K562 (cell line): ENCODE measurements around the gene MAPK8IP2. TPM values are rescaled to one million over a fixed set of nuclear protein-coding genes. Genes with fewer than 3 reads are reported as not detected.

Source experiments
- HOXB6 ChIP-seq: fragments of 250-450 bp; sonication (Bioruptor Pico); IDR thresholded peaks from 2 replicates; pipeline ENCODE4 v1.5.1; 2022; ENCODE audit warnings: mild to moderate bottlenecking, borderline replicate concordance
- MBD1 ChIP-seq: fragments of 250-450 bp; sonication (Bioruptor Pico); IDR thresholded peaks from 2 replicates; pipeline ENCODE4 v1.8.0; 2022; ENCODE audit warnings: inconsistent platforms
- NR3C1 ChIP-seq: sonication (generic); formaldehyde crosslinking; IDR thresholded peaks from 2 replicates; pipeline ENCODE4 v1.8.1; 2022; ENCODE audit warnings: missing genetic modification reagents
- PREB ChIP-seq: sonication (generic); formaldehyde crosslinking; IDR thresholded peaks from 2 replicates; pipeline ENCODE4 v1.8.1; 2023; ENCODE audit warnings: mild to moderate bottlenecking, missing genetic modification reagents
- ZBTB1 ChIP-seq: sonication (generic); formaldehyde crosslinking; IDR thresholded peaks from 2 replicates; pipeline ENCODE4 v1.8.1; 2023; ENCODE audit warnings: missing genetic modification reagents, low read depth, mild to moderate bottlenecking, borderline replicate concordance
- ZC3H8 ChIP-seq: fragments of 450-650 bp; IDR thresholded peaks from 2 replicates; pipeline ENCODE4 v1.6.1; 2017
- ZFX ChIP-seq: sonication (generic); formaldehyde crosslinking; IDR thresholded peaks from 2 replicates; pipeline ENCODE4 v1.8.0; 2022; ENCODE audit warnings: mild to moderate bottlenecking, missing genetic modification reagents, moderate library complexity
- polyA plus RNA-seq, 8 experiments: library from polyadenylated mRNA; depleted of rRNA in 4 of 8; stranded (reverse) in 5 of 8; unstranded in 3 of 8; fragments of >200 nt; fragmentation: Nextera tagmentation in 2 of 8; fragmentation: Illumina TruSeq in 1 of 8; extraction: Ambion mirVana in 2 of 8; extraction: Trizol in 1 of 8; gene quantifications; 2 replicates each; pipeline versions ENCODE4 v1.2.1 to v1.2.3, GENCODE V29; 2011 to 2014; ENCODE audit warnings: inconsistent platforms in 1 of 8, missing spikeins in 1 of 8
- total RNA-seq, 7 experiments: library from RNA; depleted of rRNA in 6 of 7; stranded (reverse); fragments of >200 nt in 6 of 7; fragmentation: Illumina TruSeq in 2 of 7; extraction: Trizol in 2 of 7; gene quantifications; 2 replicates each; pipeline versions ENCODE4 v1.2.1 to v1.2.3, GENCODE V29; 2011 to 2021; ENCODE audit warnings: low replicate concordance in 1 of 7
- TF ChIP-seq, protein P1 (sequence below), 2 experiments: fragments of 450-650 bp; IDR thresholded peaks; 2 replicates each; pipeline ENCODE4 v1.6.1; 2016; ENCODE audit warnings: mild to moderate bottlenecking in 2 of 2, borderline replicate concordance in 1 of 2, low read depth in 1 of 2, moderate library complexity in 1 of 2
- TF ChIP-seq, protein P2 (sequence below): fragments of 250-450 bp; sonication (Bioruptor Pico); IDR thresholded peaks from 2 replicates; pipeline ENCODE4 v1.5.0; 2021; ENCODE audit warnings: mild to moderate bottlenecking, borderline replicate concordance
- TF ChIP-seq, protein P3 (sequence below): fragments of 150-350 bp; conservative IDR thresholded peaks from 2 replicates; pipeline ENCODE4 v1.6.1; 2014; ENCODE audit warnings: low read length

The MAPK8IP2 gene
- total and polyA plus RNA-seq, 9 of the 15 experiments (the other 6 are each of a cell fraction or from before 2014, with no cell fraction given): 0.01 to 0.47 (median 0.07) TPM; not detected in 2

DNA sequence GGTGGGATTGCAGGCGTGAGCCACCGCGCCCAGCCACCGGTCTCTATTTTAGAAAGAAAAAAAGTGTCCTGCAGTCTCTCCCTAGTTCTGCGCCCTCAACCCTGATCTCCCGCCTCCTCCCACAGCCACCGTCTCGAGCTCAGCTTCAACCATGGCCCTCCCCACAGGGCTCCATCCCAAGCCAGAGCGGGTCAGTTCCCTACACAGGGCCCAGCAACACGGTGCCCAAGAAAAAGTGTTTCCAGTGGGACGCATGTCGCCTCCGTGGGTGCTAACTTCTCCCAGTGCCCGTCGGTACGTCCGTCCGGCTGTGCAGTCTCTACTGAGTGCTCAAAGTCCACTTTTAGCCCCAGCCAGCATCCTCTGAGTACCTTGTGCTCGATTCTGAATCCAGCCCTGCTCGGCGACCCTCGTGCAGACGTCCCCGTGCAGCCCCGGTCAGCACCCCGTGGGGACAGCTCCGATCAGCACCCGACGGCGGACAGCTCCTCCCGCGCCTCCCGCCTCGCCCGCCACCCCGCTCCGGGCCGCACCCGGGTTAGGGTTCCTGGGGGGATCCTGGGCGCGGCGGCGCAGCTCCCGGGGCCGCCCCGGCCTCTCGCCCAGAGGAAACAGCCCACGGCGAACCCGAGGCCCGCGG, 657 bp upstream of the MAPK8IP2 start (continued):
- TF ChIP-seq, protein P1, sequence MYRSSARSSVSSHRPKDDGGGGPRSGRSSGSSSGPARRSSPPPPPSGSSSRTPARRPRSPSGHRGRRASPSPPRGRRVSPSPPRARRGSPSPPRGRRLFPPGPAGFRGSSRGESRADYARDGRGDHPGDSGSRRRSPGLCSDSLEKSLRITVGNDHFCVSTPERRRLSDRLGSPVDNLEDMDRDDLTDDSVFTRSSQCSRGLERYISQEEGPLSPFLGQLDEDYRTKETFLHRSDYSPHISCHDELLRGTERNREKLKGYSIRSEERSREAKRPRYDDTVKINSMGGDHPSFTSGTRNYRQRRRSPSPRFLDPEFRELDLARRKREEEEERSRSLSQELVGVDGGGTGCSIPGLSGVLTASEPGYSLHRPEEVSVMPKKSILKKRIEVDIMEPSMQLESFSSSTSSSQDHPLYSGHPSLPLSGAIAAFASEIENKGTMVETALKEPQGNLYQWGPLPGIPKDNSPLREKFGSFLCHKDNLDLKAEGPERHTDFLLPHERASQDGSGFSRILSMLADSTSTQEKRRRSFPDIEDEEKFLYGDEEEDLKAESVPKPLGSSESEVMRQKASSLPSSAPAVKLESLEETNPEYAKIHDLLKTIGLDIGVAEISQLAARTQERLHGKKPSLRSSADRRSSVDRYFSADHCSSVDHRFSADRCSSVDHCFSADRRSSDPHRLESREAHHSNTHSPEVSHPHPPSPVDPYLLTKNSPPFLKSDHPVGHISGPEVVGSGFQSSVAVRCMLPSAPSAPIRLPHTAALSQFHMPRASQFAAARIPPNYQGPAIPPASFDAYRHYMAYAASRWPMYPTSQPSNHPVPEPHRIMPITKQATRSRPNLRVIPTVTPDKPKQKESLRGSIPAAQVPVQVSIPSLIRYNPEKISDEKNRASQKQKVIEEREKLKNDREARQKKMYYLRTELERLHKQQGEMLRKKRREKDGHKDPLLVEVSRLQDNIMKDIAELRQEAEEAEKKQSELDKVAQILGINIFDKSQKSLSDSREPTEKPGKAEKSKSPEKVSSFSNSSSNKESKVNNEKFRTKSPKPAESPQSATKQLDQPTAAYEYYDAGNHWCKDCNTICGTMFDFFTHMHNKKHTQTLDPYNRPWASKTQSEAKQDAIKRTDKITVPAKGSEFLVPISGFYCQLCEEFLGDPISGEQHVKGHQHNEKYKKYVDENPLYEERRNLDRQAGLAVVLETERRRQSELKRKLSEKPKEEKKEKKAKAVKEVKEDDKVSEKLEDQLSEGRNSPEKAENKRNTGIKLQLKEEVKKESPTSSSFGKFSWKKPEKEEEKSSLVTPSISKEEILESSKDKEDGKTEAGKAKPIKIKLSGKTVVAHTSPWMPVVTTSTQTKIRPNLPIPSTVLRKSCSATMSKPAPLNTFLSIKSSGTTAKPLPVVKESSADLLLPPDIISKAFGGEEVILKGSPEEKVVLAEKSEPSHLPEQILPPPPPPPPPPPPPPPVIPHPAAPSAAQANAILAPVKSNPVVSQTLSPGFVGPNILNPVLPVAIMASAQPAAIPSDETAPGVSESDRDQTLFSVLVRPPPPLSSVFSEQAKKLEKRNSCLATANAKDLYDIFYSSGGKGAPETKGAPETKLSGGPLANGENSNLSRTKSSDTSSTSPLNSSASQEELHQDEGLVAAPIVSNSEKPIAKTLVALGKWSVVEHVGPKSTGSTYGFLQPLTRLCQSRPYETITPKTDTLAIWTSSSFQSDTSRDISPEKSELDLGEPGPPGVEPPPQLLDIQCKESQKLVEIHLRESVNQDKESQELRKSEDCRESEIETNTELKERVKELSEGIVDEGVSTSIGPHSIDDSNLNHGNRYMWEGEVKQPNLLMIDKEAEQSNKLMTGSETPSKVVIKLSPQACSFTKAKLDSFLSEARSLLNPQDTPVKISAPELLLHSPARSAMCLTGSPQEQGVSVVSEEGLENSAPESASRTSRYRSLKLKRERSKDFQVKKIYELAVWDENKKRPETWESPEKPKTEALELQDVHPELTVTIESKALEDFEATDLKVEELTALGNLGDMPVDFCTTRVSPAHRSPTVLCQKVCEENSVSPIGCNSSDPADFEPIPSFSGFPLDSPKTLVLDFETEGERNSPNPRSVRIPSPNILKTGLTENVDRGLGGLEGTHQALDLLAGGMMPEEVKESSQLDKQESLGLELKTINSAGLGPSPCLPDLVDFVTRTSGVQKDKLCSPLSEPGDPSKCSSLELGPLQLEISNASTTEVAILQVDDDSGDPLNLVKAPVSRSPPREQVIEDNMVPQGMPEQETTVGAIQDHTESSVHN (IDR thresholded peaks at IDR 0.05; ENCODE audit: borderline replicate concordance in 1 of 2, low read depth in 1 of 2): no peak
- TF ChIP-seq NR3C1 (CRISPR knock-in tag): peak; percentile 99
- TF ChIP-seq ZBTB1 (CRISPR knock-in tag): peak; percentile 91
- no peak for TF ChIP-seq HOXB6 (CRISPR knock-in tag)
- TF ChIP-seq, protein P2, sequence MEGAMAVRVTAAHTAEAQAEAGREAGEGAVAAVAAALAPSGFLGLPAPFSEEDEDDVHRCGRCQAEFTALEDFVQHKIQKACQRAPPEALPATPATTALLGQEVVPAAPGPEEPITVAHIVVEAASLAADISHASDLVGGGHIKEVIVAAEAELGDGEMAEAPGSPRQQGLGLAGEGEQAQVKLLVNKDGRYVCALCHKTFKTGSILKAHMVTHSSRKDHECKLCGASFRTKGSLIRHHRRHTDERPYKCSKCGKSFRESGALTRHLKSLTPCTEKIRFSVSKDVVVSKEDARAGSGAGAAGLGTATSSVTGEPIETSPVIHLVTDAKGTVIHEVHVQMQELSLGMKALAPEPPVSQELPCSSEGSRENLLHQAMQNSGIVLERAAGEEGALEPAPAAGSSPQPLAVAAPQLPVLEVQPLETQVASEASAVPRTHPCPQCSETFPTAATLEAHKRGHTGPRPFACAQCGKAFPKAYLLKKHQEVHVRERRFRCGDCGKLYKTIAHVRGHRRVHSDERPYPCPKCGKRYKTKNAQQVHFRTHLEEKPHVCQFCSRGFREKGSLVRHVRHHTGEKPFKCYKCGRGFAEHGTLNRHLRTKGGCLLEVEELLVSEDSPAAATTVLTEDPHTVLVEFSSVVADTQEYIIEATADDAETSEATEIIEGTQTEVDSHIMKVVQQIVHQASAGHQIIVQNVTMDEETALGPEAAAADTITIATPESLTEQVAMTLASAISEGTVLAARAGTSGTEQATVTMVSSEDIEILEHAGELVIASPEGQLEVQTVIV (CRISPR knock-in tag): no peak
- TF ChIP-seq MBD1: no peak
- no peak for TF ChIP-seq ZC3H8
- TF ChIP-seq PREB: no peak
- TF ChIP-seq ZFX: peak; percentile 37
- TF ChIP-seq, protein P3, sequence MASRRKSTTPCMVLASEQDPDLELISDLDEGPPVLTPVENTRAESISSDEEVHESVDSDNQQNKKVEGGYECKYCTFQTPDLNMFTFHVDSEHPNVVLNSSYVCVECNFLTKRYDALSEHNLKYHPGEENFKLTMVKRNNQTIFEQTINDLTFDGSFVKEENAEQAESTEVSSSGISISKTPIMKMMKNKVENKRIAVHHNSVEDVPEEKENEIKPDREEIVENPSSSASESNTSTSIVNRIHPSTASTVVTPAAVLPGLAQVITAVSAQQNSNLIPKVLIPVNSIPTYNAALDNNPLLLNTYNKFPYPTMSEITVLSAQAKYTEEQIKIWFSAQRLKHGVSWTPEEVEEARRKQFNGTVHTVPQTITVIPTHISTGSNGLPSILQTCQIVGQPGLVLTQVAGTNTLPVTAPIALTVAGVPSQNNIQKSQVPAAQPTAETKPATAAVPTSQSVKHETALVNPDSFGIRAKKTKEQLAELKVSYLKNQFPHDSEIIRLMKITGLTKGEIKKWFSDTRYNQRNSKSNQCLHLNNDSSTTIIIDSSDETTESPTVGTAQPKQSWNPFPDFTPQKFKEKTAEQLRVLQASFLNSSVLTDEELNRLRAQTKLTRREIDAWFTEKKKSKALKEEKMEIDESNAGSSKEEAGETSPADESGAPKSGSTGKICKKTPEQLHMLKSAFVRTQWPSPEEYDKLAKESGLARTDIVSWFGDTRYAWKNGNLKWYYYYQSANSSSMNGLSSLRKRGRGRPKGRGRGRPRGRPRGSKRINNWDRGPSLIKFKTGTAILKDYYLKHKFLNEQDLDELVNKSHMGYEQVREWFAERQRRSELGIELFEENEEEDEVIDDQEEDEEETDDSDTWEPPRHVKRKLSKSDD: no peak
